ENCODE data around the gene C2orf81.

- TF ChIP-seq POLR2AphosphoS5 (IDR thresholded peaks at IDR 0.05) (no peak), EZH2 (IDR thresholded peaks at IDR 0.05; ENCODE audit: borderline replicate concordance, insufficient read depth, low read length, poor library complexity, severe bottlenecking) (no peak), CTCF (IDR thresholded peaks at IDR 0.05; ENCODE audit: poor library complexity, severe bottlenecking) (no peak)
Observed at GRCh38 chr2:74415762-74416395, 5.5 kb downstream of the C2orf81 start.

Data from neural cell (in vitro differentiated cells).